ENCODE measurements around the gene GRIN3A.
"Not testable (repeated sequence)": the region's sequence is repeated elsewhere in the genome, so short reads cannot be mapped to it uniquely, and the experiment has no call there.

GRIN3A gene

DNA sequence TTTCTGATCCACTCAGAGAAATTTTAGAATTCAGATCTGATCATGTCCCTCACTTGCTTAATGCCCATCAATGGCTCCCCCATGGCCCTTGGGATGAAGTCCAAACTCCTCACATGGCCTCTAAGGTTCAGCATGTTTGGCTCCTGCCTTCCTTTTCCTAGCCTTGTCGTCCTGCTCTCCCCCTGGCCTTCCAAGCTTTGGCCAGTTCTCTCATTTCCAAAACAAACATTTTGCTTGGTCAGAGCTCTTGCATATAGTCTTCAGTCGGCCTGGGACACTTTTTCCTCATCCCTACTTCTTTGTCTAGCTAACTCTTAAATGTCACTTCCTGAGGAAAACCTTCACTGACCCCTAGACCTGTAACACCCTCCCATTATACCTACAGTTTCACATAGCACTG is 106.6 kb downstream of the GRIN3A start:
- no peak for DNase-seq

DNA sequence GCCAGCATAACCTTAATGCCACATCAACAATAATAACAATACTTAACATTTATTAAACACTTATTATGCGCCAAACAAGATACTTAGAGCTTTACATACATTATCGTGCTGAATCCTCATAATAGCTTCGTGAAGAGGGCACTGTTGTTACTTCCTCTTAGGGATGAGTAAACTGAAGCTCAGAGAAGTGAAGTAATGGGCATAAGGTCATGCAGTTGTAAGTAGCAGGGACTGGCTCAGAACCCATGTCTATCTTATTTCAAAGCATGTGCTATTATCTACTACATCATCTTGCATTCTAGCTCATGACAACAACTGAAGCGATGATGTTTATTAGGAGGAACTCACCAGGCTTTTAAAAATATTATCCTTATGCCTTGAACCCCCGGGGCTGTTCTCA is 108.8 kb downstream of the GRIN3A start:
- DNase-seq: no peak

DNA sequence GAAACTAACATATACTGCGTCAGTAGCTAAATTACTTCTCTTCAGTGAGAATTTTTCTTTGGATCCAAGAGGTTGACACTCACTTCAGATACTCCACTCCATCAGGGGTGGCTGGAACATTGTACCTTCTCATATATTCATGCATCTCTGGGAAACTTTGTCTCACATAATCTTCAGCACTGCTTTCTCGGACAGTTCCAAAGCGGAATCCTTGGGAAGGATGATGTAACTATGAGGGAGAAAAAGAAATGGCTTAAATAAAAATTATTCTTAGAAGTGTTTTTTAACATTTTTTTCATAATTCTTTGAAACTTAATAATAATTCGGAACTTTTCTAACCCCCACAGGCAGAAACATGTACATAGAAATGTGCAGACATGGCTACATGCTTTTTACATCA is 110.3 kb downstream of the GRIN3A start:
- no peak for DNase-seq

DNA sequence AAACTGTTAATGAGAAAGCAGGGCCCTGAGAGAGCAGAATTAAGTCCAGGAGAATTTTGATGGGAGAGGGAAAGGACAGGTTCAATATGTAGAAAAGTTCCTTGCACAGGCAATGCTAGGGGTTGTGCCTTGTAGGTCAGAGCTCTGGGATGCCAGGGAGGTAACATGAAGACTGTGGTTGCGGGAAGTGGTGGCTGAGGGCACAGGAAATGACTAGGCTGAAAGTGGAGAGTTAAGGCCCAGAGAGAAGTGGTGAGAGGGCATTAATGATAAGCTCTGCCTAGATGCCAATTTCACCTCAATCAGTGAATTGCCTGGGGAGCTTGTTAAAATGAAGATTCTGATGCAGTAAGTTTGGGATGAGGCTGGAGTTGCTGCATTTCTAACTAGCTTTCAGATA is 112.2 kb downstream of the GRIN3A start:
- no peak for DNase-seq

DNA sequence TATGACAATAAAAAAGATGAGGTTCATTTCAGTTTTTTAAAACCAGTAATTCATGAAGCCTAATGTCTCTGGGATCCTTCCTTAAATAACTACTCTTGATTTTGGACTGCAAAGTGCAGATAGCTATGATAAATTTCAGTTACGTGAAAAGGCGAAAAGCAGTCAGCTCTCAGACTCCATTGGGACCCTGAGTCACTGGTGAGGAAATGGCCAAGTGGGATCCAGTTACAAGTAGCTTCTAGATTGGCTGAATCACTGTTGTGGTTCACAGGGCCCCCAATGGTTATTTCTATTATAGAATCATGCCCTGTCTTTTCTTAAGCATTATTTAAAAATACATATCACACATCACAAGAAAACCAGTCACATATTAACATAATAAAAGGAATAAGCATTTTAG is 112.6 kb downstream of the GRIN3A start:
- no peak for DNase-seq

DNA sequence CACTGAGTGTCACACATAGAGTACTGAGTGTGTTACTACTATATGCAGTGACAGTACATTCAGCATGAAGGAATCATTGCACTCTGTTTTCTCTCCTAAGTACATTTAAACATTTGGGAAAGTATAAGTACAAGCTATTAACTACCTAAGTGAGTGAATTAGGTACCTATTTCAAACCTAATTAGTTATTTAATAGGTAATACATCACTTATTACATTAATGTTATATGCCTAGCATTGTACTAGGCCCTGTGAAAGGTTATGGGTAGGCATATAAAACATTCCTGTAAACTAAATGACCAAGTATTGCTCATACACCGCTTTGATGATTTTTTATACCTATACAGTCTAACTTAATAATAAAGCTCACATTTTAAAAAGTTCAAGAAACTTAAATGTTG is 118.0 kb downstream of the GRIN3A start:
- DNase-seq: no peak

DNA sequence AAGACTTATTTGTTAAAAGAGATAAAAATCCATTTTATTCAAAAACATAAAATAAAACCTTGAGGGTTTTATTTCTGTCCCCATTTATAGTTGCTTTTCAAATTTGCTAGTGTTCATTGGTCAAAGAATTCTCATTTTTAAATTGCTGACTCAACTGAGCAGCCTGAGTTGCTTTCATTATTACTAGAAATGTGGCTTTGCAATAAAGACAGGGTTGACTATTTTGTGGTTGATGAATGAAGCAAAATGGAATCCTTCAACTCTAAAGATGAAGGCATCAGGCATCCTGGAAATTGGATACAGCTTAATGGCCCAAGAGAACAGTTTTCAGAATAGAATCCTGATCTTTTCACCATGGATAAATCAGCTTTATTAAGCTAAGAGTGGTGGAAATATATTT is 119.7 kb downstream of the GRIN3A start:
- DNase-seq: no peak

DNA sequence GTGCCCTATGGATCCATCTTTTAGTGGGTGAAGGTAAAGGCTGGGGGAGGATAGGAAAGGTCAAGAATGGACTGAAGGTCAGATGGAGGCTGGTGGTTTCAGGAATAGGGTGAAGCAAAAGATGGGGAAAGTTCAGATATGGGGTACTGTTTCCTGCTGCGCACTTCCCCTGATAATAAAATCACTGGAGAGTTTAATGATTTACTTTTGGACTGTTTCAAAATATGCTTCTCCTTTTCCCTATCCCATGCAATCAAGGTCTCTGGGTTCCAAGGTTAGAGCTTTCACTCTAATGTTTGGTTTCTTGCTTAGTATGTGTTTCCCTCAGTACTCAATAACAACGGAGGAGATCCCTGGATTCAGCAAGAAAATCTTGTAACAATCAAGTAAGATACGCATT is 132.9 kb downstream of the GRIN3A start:
- DNase-seq: no peak

DNA sequence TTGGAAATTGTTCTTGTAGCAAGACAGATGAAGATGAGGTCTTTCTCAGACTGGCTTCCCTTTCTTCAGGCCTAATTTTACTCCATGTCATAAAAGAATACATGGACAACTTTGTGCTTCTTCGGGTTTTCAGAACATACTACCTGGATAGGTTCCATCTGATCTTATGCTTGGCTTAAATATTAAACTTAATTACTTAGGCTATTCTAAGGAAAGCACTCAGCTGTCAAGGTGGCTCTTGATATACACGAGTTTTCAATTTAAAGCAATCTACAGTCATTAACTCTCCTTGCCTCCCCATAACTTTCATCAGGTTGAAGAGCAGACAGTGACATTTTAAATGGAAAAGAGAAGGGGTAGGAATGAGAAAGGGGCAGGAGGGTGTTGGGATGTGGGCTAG is 134.2 kb downstream of the GRIN3A start:
- no peak for DNase-seq

DNA sequence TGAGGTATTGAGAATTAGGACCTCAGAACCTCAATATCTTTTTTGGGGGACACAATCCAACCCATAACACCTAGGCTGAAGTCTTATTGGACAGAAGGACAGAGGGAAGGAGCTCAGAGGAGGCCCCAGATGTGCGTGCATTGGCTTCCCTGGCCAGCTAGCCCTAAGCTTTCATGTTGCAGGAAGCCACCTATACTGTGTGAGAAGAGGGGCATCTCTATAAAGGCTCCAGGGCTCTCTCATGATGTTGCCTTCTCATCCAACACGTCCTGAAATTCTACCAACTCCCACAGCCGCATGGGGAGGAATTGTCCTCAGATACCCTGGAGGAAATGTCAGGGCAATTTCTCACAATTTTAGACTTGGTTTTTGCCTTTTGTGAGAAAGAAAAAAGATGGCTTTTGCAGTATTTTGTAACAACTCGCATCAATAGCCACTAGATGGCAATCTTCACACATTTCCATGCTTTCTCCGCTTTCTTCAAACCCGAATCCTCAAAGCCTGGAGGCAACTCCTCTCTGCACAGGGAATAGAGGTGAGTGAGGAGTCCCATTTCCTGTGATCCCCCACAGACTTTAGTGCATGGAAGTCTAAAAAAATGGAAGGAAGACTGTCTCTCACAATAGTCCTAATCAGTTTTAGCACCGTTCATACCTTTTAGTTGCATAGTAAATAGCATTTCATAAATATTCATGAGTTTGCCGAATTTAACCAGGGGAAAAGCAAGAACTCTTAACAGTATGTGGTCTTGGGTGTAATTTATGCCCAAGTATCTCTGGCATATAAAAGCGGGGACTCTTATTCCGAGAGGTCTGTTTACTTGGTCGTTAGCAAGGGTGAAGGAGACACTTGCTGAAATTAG is 136.3 kb downstream of the GRIN3A start:
- DNase-seq: peak; percentile 16 to 67

DNA sequence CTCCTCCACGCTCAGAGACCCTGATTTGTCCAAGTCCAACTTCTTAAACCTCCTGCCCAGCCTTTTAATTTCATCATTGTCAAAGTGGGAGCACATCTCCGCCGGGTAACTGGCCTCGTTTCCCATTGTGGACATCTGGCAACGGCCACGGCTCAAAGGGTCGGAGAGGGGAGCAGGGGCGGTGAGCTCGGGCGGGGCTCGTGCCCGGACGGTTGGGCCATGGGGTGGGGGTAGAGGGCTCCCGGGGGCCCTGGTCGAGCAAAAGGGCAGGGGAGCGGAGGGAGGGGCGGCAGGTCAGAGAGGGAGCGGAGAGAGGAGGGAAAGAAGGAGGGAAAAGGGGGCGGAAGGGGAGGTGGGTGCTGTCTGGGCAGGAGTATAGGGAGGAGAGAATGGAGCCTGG is 143.7 kb downstream of the GRIN3A start, which contains the start of gene PPP3R2:
TSS of gene PPP3R2 (minus strand) at position 174 of the 400 bp plus-strand sequence. CDS start at position 126, 48 bp downstream.
- no peak for DNase-seq

DNA sequence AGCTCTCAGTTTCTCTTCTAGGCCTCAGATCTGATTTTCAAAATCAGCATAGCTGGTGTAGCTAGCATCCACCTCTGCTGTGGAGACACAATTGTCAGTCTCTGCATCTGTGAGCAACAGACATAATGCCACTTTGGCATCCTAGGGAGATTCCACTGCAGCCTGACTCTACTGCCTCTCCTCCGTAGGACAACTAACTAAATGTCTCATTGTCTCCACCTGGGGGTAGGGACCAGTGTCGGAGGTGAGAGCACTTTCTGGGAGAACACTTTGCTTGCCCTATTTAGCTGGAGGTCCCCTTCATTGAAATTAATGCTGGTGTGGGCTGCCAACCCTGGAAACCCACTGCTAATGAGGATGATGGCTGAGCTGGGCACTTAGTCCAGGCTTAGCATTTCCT is 145.1 kb downstream of the GRIN3A start:
- DNase-seq: no peak

DNA sequence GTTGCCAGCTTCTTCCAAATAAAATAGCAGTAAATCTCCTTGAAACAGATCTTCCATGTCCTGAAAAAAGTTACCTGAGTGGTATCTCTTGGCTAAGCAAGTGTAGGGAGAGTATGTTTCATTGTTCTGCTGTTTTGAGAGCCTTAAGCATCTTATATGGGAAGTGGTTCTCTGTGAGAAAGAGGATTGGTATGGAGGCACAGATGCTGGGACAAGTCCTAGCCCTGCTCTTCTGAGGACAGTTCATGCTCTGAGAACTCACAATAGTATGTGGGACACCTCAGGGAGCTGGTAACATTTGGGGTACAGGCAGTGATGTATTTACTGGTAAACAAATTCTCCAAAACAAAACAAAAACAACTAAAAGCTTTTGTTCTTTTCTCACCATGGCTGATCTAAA is 145.7 kb downstream of the GRIN3A start:
- no peak for DNase-seq

DNA sequence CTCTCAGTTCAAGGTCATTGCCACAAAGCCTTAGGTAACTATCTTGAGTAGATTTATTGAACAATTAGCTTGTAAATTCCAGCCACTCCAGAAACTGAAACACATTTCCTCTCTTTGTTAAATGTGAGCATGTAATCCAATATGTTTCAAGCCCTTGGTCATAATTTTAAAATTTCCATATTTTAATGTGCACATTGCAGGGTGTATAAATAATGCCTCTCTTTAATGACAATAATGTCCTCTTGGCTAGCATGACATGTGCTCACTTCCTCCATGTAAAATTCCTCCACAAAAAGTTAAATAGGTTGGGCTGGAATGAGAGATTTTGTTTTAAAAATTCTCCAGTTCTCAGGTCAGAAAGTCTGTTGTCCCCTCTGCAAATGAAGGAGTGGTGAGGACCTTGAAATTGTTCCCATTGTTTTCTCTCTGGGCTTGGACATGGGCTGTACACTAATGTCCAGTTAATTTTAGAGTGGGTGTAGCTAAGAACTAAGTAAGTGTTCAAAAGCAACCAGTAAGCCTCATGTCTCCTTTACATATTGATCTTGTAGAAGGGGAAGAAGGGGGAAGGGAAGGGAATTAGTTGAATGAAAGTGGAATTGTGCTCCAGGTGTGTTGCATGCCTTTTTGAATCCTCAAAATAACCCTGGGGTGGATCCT is 146.5 kb downstream of the GRIN3A start:
- DNase-seq: peak; percentile 28 to 32

DNA sequence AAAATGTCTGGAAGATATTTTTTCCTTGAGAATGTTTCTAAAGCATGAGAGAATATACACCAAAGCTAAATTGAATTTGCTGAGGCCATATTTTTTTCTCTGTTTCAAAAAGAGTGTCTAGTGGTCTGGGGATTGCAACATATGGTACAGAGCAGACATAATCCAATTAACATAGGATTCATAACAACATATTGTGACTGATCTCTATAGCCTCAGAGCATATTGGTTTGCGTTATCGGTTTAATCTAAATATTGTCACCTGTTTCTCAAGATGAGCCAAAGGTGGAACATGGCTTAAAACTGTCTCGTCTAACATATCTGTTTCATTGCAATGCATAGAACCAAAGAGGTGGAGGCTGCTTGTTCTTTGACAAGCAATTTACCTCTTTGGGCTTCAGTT is 147.5 kb downstream of the GRIN3A start:
- no peak for DNase-seq

DNA sequence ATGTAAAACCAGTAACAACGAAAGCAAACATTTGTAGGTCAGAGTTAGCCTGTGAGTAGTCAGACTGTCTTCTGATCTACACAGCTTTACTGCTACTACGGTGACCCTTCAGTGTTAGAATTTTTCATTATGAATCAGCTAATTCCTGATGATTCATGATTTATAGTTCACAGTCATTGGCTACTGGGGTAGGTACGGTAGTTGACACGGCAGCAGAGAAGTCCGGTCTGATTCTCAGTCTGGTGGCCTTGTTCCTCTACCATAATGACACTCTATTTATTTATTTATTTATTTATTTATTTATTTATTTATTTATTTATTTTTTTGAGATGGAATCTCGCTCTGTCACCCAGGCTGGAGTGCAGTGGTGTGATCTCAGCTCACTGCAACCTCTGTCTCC is 148.4 kb downstream of the GRIN3A start:
- DNase-seq: not testable (repeated sequence)

DNA sequence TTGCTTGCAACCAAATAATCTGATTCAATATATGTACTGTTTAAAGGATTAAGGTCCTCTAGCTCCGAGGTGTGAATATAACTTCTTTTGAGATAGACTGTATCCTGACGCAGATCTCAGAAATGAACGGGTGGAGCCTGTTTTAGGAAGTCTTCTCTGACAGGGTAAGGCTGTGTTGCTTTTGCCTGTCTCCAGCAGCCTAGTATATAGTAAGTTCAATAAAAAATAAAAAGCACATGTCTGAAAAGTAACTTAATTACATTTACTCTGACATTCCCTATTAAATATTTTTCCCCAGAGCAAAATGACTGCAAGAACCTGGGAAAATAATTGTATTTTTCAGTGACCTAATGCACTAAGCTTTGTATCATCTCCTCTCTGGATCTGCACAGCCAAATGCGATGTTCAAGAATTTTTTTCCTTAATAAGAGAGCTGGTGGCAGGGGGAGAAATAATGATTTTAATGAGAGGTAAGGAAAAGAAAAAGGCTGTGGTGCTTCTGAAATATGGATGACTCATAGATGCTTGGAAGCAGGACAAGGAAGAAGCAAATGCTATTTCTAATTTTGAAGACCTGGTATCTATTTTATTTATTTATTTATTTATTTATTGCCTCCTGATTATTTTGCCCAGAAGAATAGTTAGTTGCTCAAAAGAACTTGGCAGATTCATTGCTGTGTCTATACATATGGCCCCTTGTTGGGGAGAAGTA is 151.0 kb downstream of the GRIN3A start:
- no peak for DNase-seq

DNA sequence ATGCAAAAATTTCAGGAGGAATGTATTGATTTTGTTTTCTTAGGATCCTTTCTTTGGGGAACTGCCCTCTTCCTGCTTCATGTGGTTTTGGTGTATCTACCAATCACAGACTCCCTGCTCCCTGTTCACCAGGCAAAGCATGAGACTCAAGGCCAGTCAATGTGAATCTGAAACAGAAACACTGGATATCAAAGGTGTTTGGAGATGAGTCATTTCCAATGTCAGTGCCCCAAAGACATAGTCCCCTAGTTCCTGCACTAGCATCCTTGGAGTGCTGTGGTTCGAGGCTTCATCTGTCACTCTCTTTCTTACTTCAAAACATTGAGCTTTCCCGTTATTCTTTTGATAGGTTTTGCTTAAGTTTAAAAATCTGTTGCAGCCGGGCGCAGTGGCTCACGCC is 151.8 kb downstream of the GRIN3A start:
- DNase-seq: no peak

DNA sequence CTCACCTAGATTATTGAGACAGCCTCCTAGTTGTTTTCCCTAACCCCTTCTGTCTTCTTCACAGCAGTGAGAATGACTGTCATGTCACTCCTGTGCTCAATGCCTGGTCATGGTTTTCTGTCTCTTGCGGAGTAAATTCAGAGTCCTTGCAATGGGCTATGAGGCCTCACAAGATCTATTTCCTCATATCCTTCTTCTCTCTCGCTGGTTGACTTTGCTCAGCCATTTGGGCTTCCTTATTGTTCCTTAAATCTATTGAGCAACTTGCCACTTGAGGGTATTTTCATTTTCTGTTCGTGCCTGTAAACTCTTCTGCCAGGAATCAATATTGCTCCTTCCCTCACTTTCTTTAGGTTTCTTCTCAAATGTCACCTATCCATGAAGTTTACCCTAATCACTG is 152.7 kb downstream of the GRIN3A start:
- no peak for DNase-seq

DNA sequence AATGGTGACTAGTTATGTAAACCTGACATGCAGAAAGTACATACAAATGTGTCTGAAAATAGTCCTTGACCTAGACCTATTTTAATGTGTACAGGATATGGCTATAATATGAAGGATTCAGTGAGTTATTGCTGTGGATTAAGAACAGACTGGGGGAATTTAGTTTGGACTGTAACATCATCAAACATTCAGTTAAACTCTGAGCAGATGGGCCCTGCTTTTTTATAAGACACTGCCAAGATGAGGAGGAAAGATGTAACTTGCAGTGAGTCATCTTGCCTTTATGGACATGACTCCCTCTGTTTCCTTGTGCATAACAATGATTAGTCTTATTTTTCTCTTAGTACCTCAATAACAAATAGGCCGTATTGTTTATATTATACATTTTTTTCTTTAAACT is 155.9 kb downstream of the GRIN3A start:
- DNase-seq: no peak

DNA sequence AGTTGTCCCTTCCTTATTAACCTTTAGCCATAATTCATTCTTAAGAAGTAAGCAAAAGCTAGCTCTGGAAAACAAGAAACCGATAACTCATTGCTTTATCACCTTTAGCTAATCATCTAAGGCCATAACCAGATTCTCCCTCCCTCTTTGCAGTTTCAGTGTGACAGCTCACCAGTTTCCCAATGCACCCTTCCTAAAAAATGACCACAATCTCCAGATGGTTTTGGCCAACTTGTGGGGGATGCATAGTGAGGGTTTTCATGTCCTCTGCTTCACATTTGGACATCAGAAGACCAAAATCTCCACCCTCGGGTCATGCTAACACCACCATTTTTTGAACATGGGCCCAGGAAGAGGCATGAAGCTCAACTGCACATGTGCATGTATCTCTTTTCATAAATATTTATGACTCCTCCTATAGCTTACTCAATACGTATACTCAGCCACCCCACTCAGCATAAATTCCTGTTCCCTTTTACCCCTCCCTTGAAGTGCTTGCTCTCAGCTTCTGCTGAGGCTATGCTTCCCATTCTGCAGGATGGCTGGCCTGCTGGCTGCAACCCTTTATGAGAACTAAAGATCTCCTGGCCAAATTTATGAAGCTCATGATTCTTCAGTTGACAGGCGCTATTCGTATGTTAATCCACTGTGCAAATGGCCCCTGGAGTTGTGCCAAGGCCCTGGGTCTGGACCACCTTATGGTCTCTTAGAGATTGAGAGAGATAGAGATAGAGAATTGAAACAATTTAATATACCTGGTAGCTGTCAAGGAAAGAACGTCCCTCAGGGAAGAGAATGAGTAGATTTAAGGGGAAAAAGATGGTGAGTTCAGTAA is 158.5 kb downstream of the GRIN3A start:
- DNase-seq: no peak

DNA sequence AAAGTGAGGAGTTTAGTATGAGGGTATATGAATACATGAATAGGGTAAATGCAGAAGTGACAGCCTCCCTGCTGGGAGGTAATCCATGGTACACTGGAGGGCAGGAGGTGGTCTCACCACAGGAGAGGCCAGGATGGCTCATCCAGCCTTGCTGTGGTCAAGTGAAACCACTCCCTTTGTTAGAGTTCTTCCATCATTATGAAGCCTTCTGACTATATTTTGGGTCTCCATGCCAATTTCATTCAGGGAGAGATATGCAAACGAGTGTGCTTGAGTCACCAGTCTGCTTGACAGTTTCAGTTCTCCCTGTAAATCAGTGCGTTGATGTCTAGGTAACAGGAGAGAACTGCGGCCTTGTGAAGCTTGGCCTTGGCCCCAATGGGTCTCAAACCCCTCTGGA is 160.1 kb downstream of the GRIN3A start:
- DNase-seq: no peak
